Measurements from ENCODE around the gene RNF166.

Gene RNF166

DNA sequence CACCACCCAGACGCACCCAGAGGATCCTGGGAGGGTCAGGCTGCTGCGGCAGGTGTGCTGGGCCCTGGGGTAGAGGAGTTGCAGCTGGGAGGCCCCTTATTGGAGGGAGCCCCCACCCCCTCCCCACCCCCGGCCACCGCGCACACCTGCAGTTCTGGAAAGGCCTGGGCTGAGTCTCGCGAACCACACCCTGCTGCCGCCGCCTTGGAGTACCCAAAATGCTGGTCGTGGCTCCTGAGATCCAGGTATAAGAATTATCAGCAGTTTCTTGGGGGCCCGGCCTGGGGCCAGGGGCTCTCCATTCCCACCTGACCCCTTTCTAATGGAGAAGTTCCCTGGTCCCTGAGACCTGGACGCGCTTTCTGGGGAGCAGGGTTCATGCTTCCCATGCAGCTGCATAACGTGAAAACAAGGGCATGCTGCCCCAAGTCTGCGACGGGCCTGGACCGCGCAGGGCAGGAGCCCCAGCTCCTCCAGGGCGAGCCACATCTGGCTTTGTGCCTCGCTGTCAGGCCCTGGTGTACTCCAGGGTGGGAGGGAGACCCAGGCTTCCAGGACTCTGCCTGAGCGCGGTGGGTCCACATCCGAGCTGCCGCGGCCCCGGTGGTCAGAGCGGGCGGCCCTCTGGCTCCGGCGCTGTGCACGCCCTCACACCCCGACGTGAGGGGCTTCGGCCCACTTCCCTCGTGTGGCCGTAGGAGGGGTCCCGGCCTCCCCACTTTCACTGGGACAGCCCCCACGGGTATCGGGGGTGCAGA is 12.6 kb downstream of the RNF166 start:
- Histone ChIP-seq H3K4me3 (replicated peaks; ENCODE audit: low read depth, low read length) (no peak overlapping the region), H3K36me3 (ENCODE audit: control insufficient read depth, insufficient read depth, low read length) (peaks cover 9% of the 10 kb centered on the region), H3K27me3 (replicated peaks; ENCODE audit: control insufficient read depth, insufficient read depth, low read length) (no peaks in the 10 kb centered on the region)
- DNase-seq (ENCODE audit: extremely low read depth, insufficient read length) = no peak
- TF ChIP-seq, protein P1, sequence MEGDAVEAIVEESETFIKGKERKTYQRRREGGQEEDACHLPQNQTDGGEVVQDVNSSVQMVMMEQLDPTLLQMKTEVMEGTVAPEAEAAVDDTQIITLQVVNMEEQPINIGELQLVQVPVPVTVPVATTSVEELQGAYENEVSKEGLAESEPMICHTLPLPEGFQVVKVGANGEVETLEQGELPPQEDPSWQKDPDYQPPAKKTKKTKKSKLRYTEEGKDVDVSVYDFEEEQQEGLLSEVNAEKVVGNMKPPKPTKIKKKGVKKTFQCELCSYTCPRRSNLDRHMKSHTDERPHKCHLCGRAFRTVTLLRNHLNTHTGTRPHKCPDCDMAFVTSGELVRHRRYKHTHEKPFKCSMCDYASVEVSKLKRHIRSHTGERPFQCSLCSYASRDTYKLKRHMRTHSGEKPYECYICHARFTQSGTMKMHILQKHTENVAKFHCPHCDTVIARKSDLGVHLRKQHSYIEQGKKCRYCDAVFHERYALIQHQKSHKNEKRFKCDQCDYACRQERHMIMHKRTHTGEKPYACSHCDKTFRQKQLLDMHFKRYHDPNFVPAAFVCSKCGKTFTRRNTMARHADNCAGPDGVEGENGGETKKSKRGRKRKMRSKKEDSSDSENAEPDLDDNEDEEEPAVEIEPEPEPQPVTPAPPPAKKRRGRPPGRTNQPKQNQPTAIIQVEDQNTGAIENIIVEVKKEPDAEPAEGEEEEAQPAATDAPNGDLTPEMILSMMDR (IDR thresholded peaks at IDR 0.05; ENCODE audit: insufficient read depth, low read length, poor library complexity, severe bottlenecking) = no peak

DNA sequence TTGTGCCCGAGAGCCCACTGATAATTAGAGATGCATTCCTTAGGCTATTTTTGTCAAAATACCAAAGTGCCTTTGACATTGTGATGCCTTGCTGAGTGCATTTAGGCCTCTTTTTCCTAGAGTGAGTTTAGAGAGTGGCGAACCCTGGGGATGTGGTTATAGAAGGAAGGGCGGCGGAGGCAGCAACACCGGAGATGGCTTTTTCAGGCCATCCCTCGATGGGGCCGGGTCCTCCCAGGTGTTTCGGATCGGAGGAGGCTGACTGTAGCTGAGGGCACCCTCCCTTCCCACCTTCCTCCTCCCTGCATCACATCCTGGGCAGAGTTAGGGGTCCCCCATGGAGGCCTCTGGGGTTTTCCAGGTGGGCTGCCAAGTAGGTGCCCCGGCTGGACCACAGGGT is 13.3 kb downstream of the RNF166 start:
- peaks cover 4% of the 10 kb centered on the region for H3K36me3 ChIP-seq (ENCODE audit: control insufficient read depth, insufficient read depth, low read length)
- H3K4me3 ChIP-seq (replicated peaks; ENCODE audit: low read depth, low read length) = no peak overlapping the region
- no peak for DNase-seq (ENCODE audit: extremely low read depth, insufficient read length)
- peaks cover 1% of the 10 kb centered on the region; the same call in 1 of the 2 replicates for H3K27me3 ChIP-seq (replicated peaks; ENCODE audit: control insufficient read depth, insufficient read depth, low read length)
- TF ChIP-seq, protein P1 (IDR thresholded peaks at IDR 0.05; ENCODE audit: insufficient read depth, low read length, poor library complexity, severe bottlenecking) = no peak

DNA sequence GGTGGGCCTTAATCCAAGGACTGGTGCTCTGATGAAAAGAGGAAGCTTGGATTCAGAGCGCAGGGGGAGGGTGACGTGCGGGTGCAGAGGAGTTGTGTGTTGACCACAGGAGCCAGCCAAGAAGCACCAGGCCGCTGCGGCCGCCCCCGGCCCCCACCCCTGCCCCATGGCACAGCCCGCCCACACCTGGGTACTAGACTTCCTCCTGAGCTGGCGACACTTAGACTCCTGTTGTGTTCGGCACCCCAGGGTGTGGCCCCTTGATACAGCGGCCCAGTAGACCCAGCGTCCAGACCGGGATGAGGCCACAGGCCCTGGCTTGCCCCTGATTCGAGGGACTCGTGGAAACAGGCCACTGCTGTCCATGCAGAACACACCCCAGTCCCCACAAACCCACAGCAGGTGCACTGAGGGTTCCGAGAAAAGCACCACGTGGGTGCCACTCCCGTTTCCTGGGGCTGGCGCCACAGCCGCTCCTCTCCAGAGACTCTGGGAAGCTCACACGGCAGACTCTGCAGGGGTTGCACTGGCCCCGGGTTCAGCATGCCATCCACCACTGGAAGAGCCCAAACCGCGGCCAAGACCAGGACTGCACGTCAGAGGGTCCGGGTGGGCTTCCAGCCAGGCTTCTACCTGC is 14.2 kb downstream of the RNF166 start:
- H3K27me3 ChIP-seq (replicated peaks; ENCODE audit: control insufficient read depth, insufficient read depth, low read length) = peaks cover 1% of the 10 kb centered on the region; the same call in 1 of the 2 replicates
- TF ChIP-seq, protein P1 (IDR thresholded peaks at IDR 0.05; ENCODE audit: insufficient read depth, low read length, poor library complexity, severe bottlenecking) = no peak
- H3K36me3 ChIP-seq (ENCODE audit: control insufficient read depth, insufficient read depth, low read length) = peaks cover under 1% of the 10 kb centered on the region; the same call in 1 of the 2 replicates
- DNase-seq (ENCODE audit: extremely low read depth, insufficient read length) = no peak
- no peak overlapping the region for H3K4me3 ChIP-seq (replicated peaks; ENCODE audit: low read depth, low read length)

DNA sequence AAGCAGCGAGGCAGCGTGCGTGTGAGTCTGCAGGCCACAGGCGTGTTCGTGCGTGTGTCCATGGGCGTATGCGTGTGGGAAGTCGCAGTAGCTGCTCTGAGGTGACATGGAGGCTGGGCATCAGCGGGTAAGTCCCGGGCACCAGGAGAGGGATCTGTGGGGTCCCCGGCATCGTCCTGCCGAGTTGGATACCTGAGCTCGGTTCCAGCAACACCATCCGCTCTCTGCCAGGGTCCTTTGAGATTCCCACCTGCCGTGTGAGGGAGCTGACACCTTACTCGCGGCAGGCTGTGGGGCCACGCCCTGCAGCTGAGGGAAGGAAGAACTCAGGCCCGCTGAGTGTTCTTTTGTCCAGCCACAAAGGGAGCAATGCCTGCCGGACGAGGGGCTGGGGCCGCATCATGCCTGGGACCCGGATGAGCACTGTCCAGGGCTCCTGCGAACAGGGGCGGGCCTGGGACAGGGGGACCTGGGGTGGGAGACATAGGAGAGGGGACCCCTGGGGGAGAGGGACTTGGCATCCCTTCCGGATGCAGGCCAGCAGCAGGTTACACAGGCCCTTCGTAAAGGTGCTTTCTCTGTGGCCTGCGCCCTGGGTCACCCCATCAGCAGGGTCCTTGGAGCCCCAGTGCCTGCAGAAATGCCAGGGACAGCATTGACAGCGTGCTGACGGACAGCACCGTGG is 14.9 kb downstream of the RNF166 start:
- H3K36me3 ChIP-seq (ENCODE audit: control insufficient read depth, insufficient read depth, low read length) = no peaks in the 10 kb centered on the region
- TF ChIP-seq, protein P1 (IDR thresholded peaks at IDR 0.05; ENCODE audit: insufficient read depth, low read length, poor library complexity, severe bottlenecking) = no peak
- no peak overlapping the region for H3K4me3 ChIP-seq (replicated peaks; ENCODE audit: low read depth, low read length)
- H3K27me3 ChIP-seq (replicated peaks; ENCODE audit: control insufficient read depth, insufficient read depth, low read length) = peaks cover 1% of the 10 kb centered on the region; the same call in 1 of the 2 replicates
- no peak for DNase-seq (ENCODE audit: extremely low read depth, insufficient read length)

DNA sequence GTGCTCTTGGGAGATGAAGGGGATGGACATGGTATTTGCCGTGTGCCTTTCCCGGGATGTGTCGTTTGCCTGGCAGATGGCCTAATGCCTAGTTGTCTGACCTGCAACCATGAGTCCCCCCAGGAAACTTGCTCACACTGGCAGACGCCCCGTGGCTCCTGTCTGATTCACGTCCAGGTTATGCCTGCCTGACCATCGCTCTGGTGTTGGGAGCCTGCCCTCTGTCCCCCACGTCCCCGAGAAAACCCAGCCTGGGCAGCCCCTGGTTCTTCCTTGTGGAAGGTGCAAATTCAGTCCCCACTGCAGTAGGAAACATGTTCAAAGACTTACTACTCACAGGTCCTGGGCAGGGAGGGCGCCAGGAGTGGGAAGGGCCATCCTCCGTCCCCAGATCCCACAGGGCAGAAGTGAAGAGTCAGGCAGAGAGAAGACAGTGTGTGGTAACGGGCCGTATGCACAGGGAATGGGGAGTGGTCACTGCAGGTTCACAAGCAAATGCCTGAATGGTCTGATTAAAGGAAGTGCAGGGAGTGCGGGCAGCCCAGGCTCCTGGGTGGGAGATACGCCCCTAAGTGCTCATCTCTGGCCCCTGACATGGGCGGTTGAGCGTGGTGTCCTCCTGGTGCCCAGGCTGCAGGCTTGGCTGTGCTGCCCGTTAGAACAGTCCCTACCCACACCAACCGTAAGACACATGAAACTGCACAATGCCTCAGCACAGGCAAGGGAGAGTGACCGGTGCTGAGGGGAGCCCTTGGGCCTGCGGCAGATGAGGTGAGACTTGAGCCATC is 15.7 kb downstream of the RNF166 start:
- Histone ChIP-seq H3K27me3 (replicated peaks; ENCODE audit: control insufficient read depth, insufficient read depth, low read length) (peaks cover 1% of the 10 kb centered on the region; the same call in 1 of the 2 replicates), H3K4me3 (replicated peaks; ENCODE audit: low read depth, low read length) (no peak overlapping the region), H3K36me3 (ENCODE audit: control insufficient read depth, insufficient read depth, low read length) (no peaks in the 10 kb centered on the region)
- TF ChIP-seq, protein P1 (IDR thresholded peaks at IDR 0.05; ENCODE audit: insufficient read depth, low read length, poor library complexity, severe bottlenecking) = no peak
- no peak for DNase-seq (ENCODE audit: extremely low read depth, insufficient read length)
